Muscle of arm (tissue), 14 donors: ENCODE results near the gene F2R. TPM values are rescaled to one million over a fixed set of nuclear protein-coding genes. Genes with fewer than 3 reads are reported as not detected.
"Not testable (repeated sequence)": the region's sequence is repeated elsewhere in the genome, so short reads cannot be mapped to it uniquely, and the experiment has no call there.

Experiments
- DNase-seq: peaks from one replicate; pipeline ENCODE4 v3.0.0-alpha.2; 2013
- long read RNA-seq, 11 donors: transcript quantifications; one replicate each; lab custom pipeline, GENCODE V29; 2026
- polyA plus RNA-seq, 12 donors: library from polyadenylated mRNA; unstranded; fragments of 120-200 nt; gene quantifications; one replicate each; pipeline ENCODE4 v1.2.1, GENCODE V29; 2013; ENCODE audit not compliant: insufficient read length in 12 of 12

Gene F2R
- 10 to 100 TPM in 11 of 12 donors, not detected in 1; 22.0 to 66.3 (median 28.6) TPM for polyA plus RNA-seq
- long read RNA-seq, donor 1, transcript F2R-201 (2 exons, 3,821 nt): major isoform, 24 of 24 reads
- long read RNA-seq, donor 1, partial matches to known transcripts: 0 of 24 reads
- long read RNA-seq, donor 1, other reads (novel, unspliced or antisense): 0 of 24 reads
- long read RNA-seq, donor 2, transcript F2R-201 (2 exons, 3,821 nt): major isoform, 8 of 46 reads
- long read RNA-seq, donor 2, partial matches to known transcripts: 38 of 46 reads
- long read RNA-seq, donor 2, other reads (novel, unspliced or antisense): 0 of 46 reads
- long read RNA-seq, donor 3, partial matches to known transcripts: 0 of 2 reads
- long read RNA-seq, donor 3, other reads (novel, unspliced or antisense): 0 of 2 reads
- long read RNA-seq, donor 4, transcript F2R-201 (2 exons, 3,821 nt): major isoform, 5 of 5 reads
- long read RNA-seq, donor 4, partial matches to known transcripts: 0 of 5 reads
- long read RNA-seq, donor 4, other reads (novel, unspliced or antisense): 0 of 5 reads
- long read RNA-seq, donor 5, transcript F2R-201 (2 exons, 3,821 nt): major isoform, 13 of 13 reads
- long read RNA-seq, donor 5, partial matches to known transcripts: 0 of 13 reads
- long read RNA-seq, donor 5, other reads (novel, unspliced or antisense): 0 of 13 reads
- long read RNA-seq, donor 6, transcript F2R-201 (2 exons, 3,821 nt): major isoform, 8 of 8 reads
- long read RNA-seq, donor 6, partial matches to known transcripts: 0 of 8 reads
- long read RNA-seq, donor 6, other reads (novel, unspliced or antisense): 0 of 8 reads
- long read RNA-seq, donor 7, transcript F2R-201 (2 exons, 3,821 nt): major isoform, 7 of 7 reads
- long read RNA-seq, donor 7, partial matches to known transcripts: 0 of 7 reads
- long read RNA-seq, donor 7, other reads (novel, unspliced or antisense): 0 of 7 reads
- long read RNA-seq, donor 8, transcript F2R-201 (2 exons, 3,821 nt): major isoform, 14 of 14 reads
- long read RNA-seq, donor 8, partial matches to known transcripts: 0 of 14 reads
- long read RNA-seq, donor 8, other reads (novel, unspliced or antisense): 0 of 14 reads
- long read RNA-seq, donor 9, transcript F2R-201 (2 exons, 3,821 nt): major isoform, 17 of 17 reads
- long read RNA-seq, donor 9, partial matches to known transcripts: 0 of 17 reads
- long read RNA-seq, donor 9, other reads (novel, unspliced or antisense): 0 of 17 reads
- long read RNA-seq, donor 10, transcript F2R-201 (2 exons, 3,821 nt): major isoform, 10 of 30 reads
- long read RNA-seq, donor 10, partial matches to known transcripts: 20 of 30 reads
- long read RNA-seq, donor 10, other reads (novel, unspliced or antisense): 0 of 30 reads
- long read RNA-seq, donor 11, transcript F2R-201 (2 exons, 3,821 nt): major isoform, 12 of 54 reads
- long read RNA-seq, donor 11, partial matches to known transcripts: 42 of 54 reads
- long read RNA-seq, donor 11, other reads (novel, unspliced or antisense): 0 of 54 reads

- peak; percentile 67 for DNase-seq
These were observed at the start of gene F2R for GRCh38 chr5:76715736-76716455. Gene F2R (plus strand): TSS chr5:76716126. CDS start chr5:76716308, 182 bp downstream.

- DNase-seq: no peak
These were observed 48.4 kb upstream of the F2R start for GRCh38 chr5:76667495-76667894.

DNA sequence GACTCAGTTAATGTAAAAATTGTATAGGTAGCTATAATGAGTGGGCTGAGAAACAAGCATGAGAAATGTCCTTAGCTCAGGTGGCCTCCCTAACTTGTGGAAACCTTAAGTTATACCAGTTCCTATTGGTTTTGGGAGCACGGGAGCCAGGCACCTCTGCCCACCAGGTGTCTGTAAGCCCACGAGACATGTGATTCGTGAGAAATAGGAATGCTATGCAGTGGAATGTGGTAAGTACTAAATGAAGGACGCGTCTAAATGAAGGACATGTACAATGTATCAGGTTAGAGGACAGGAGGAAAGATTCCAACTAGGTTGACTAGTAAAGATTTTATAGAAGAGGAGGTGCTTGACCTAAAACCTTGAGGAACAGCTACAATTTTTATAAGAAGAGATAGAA, 46.7 kb upstream of the F2R start:
- DNase-seq: no peak

DNA sequence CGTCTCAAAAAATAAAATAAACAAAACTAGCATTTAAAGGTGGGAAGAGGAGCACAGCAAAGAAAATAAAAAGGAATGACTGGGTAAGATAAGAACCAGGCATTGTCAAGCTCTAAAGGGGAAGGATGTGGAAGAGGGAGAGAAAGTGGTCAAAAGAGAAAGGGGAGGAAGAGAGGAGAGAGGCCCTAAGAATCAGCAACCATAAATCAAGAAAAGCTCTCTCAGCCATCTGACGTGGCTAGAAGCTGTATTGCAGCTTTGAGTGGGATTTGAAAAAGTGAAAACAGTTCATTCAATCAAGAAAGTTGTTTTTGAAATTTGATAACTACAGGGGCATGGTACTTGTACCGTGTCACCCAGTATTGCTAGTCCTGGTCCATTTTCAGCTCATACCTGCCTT, 45.4 kb upstream of the F2R start:
- DNase-seq: no peak

DNA sequence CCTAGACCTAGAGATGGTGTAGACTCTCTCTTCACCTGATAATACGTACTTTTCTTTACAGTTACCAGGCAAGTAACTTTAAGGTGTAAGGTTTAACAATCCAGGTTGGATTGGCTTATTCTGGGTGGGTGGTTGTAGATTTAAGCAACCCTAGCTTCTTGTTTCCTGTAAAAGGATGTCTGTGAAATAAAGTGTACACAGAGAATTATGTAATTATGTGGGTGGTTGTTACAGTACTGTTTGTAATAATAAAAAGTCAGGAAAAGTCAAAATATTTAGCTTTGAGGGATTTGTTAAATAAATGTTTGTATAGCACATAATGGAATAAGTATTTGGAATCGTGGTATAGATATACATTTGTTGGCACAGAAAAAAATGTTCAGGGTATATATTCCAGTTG, 43.7 kb upstream of the F2R start:
- DNase-seq: no peak

GRCh38 chr5:76673125-76673524, 42.8 kb upstream of the F2R start:
- no peak for DNase-seq

DNA sequence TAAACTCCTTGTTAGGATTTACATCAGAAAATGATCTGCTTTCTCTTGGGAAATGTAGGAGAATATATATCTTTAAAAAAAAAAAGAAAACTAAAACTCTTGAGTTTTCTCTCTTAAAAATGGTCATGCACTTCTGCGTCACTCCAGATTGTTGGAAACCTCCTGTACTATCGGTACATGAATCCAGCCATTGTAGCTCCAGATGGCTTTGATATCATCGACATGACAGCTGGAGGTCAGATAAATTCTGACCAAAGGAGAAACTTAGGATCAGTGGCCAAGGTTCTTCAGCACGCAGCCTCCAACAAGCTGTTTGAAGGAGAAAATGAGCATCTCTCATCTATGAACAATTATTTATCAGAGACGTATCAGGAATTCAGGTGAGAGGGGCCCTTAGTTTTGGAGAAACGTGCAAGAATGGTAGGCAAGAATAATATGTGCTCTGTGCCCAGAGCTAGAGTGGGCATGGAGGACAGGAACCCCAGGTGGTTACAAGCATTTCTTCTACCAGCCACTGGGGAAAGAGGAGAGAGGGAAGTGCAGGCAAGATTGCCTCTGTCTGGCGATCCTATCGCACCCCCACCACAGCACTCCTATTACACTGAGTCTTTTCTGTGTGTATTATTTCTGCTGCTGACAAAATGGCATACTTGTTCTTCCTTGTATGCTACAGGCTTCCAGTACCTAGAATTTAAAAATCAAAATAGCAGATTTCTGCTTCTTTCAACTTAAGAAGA, 41.4 kb upstream of the F2R start:
- no peak for DNase-seq

DNA sequence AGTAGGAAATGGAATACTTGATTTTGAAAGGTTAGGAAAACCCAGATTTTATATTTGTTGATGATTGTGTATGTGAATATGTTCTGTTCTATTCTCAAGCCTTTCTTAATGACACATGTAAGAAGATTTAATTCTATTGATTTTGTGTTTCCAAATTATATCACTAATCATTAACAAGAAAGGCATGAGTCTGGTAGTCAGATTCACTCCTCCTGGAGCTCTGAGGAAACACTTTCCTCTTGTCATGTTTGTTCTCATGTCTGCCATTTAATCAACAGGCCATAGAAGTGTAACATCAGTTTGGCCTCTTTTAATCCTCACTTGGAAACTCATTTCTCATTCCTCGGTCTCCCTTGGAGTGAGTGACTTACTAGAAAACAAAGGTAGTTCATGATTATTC, 40.6 kb upstream of the F2R start:
- no peak for DNase-seq

DNA sequence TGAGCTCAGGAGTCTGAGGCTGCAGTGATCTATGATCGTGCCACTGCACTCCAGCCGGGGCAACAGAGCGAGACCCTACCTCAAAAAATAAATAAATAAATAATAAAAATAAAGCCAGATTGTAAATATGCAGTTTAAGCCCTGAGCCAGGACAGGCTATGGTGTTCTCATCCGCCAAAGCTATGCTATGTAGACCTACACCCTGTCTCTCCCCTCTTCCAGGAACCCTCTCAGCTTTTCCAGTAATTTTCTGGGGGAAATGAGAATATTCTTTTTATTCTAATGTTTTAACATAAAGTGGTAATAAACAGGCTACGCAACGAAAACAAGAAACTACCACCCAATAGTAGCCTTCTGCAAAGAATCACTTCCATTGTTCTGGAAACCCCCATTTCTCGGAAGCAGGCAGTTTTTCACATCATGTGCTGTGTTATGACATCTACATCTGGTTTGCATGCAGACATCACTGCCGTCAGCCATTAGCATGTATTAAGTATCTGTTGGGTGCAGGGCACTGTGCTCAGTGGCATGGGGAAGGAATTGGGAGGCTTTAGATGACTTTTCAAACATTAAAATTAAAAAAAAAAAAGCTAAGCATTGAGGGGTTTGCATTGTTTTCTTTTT, 38.0 kb upstream of the F2R start:
- DNase-seq: no peak

DNA sequence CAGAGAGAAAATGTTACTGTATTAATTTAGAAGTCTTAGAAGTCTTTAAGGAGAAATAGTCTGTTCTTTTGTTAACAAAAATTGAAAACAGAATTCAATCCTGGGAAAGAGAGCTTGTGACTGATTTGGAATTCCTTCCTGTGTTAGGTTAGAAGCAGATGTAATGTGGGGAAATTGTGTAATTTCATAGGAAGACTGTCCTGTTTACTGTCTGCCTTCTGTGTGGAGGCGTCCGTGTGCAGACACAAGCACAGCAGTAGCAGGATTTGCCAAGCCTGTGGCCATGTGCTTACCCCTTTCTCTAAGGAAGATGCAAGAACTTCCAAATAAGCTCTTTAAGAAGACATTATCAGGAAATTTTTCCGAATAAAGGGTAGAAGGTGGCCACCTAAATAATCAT, 36.7 kb upstream of the F2R start:
- DNase-seq: no peak

- DNase-seq: not testable (repeated sequence)
These were observed 35.1 kb upstream of the F2R start for GRCh38 chr5:76680826-76681225.

DNA sequence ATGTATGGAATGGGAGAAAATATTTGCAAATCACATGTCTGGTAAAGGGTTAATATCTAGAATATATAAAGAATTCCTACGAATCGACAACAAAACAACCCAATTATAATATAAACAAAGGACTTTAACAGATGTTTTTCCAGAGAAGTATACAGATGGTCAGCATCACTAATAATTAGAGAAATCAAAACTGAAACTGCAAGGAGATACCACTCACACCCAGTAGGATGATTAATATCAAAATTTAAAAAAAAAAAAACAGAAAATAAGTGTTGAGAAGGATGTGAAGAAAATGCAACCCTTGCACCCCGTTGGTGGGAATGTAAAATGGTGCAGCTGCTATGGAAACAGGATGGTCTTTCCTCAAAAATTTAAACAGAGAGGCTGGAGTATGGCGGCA, 34.6 kb upstream of the F2R start:
- no peak for DNase-seq

- no peak for DNase-seq
These were observed 33.5 kb upstream of the F2R start for GRCh38 chr5:76682387-76682786.

GRCh38 chr5:76683816-76684731, 31.9 kb upstream of the F2R start:
- no peak for DNase-seq

- no peak for DNase-seq
These were observed 31.0 kb upstream of the F2R start for GRCh38 chr5:76684756-76685519.

- DNase-seq: no peak
These were observed 30.2 kb upstream of the F2R start for GRCh38 chr5:76685704-76686103.

GRCh38 chr5:76688212-76688611, 27.7 kb upstream of the F2R start:
- DNase-seq: no peak

DNA sequence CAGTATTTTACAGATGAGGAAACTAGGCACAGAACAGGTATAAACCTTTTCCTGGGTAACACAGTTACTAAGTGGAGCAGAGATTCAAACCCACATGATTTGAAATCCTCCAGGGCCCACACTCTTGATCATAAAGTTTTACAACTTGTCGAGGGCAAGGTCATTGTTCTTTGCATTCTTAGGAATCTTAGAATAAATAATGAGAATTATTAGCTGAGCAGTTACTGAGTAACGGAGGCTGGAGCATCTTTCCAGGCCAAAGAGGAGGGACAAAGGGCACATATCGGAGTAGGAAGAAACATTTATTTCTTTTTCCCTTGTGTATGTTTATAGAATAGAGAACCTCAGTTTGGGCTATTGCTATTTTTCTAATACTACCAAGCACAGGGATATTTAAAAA, 27.1 kb upstream of the F2R start:
- DNase-seq: no peak
